Amniotic stem cell (primary cell): ENCODE data around the gene PNISR.
"Not testable (repeated sequence)": the region's sequence is repeated elsewhere in the genome, so short reads cannot be mapped to it uniquely, and the experiment has no call there.

Experiments
- DNase-seq: peaks from one replicate; lab custom pipeline; 2025; lab: John Stamatoyannopoulos, UW

The PNISR gene

GRCh38 chr6:99424761-99425646 is at the start of gene PNISR:
Gene PNISR, minus strand, starts transcription at chr6:99425308. Its CDS starts 10,649 bp downstream, at chr6:99414659.
- peak; percentile 94 for DNase-seq

GRCh38 chr6:99473730-99474129 is 48.6 kb upstream of the PNISR start:
- DNase-seq: no peak

DNA sequence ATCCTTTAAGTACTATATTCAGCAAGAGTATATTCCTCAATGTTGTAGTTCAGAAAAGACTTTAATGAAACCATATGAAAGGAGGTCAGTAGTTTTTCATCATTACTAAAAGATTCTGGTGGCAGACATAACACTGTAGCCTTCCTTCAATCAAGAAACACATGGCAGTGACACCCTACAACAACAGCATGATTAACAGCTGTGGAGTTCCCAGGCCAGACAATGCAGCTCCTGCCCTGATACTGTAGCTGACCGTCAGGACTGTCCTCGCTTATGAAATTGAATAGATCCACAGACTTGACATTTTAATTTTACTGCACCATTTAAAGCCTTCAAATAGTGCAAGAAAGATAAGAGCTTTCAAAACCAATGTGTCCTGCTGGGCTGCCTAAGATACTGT is 46.5 kb upstream of the PNISR start:
- no peak for DNase-seq

- no peak for DNase-seq
These were observed 42.5 kb upstream of the PNISR start for GRCh38 chr6:99467509-99468106.

GRCh38 chr6:99459133-99459532 is 34.0 kb upstream of the PNISR start:
- DNase-seq: not testable (repeated sequence)

- no peak for DNase-seq
These were observed 33.2 kb upstream of the PNISR start for GRCh38 chr6:99458319-99458718.

- DNase-seq: no peak
These were observed 21.0 kb upstream of the PNISR start for GRCh38 chr6:99446076-99446475.

- no peak for DNase-seq
These were observed 9.8 kb upstream of the PNISR start for GRCh38 chr6:99434702-99435530.

- DNase-seq: no peak
These were observed 7.8 kb upstream of the PNISR start for GRCh38 chr6:99432877-99433276.

DNA sequence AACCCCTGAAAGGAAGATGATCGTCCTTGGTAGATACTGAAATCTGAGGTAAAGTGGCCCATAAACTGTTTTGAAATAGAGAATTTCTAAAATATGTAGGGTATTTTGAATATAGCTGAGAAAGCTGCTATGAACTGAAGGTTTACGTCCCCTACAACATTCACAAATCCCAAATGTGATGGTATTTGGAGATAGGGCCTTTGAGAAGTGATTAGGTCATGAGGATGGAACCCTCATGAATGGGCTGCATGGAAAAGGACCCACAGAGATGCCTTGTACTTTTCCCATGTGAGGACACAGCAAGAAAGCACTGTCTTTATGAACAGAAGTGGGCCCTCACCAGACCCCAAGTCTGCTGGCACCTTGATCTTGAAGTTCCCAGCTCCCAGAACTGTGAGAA is 6.8 kb upstream of the PNISR start:
- DNase-seq: no peak

DNA sequence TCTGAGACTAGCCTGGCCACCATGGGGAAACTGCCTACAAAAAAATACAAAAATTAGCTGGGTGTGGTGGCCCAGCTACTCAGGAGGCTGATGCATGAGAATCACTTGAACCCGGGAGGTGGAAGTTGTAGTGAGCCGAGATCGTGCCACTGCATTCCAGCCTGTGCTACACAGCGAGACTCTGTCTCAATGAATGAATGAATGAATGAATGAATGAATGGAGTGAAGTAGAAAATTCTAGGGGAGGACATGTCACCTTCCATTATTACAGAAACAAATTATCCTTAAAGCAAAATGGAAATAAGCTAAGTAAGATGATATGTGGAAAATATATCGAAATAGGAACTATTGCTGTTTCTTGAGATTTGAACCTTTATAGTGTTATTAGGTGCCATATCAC is 2.9 kb upstream of the PNISR start:
- DNase-seq: no peak

GRCh38 chr6:99426451-99426757 is 1.3 kb upstream of the PNISR start:
- no peak for DNase-seq

DNA sequence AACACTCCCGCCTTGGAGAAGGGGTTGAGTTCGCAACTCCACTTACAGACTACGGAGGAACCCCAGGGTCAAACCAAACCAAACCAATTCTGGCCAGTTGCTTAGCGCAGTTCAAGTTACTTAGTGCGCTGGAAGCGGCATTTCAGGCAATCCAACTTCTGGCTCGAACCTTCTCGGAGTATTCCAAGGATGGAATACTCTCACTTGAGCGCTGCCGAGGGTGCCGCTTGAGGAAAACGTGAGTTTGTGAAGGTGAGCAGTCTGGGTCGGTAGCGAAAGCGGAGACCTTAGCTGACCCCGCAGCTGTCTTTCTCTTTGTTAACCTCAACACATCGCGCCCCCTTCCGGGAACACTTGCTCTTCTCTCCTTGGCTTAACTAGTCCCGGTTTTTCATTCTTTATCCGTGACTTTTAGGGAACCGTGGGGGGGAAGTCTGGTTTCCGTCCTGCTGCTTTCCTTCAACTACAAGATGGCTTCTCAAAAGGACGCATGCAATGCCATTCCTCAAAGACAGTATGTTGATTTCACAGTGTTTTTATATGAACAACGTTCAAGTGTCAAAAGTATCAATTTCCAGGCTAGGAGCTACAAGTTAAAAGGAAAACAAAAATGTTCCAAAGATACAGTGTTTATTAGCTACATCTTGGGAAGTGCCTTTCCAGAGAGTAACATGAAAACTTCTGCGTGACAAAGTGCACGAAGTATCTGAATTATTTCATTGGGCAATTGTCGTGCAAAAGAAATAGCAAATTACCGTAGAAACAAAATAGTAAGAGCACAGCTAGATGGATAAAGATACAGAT is 741 bp upstream of the PNISR start:
- peak; percentile 46 for DNase-seq

GRCh38 chr6:99424022-99424421 is 1.1 kb downstream of the PNISR start:
- no peak for DNase-seq

- no peak for DNase-seq
These were observed 2.2 kb downstream of the PNISR start for GRCh38 chr6:99422912-99423311.

DNA sequence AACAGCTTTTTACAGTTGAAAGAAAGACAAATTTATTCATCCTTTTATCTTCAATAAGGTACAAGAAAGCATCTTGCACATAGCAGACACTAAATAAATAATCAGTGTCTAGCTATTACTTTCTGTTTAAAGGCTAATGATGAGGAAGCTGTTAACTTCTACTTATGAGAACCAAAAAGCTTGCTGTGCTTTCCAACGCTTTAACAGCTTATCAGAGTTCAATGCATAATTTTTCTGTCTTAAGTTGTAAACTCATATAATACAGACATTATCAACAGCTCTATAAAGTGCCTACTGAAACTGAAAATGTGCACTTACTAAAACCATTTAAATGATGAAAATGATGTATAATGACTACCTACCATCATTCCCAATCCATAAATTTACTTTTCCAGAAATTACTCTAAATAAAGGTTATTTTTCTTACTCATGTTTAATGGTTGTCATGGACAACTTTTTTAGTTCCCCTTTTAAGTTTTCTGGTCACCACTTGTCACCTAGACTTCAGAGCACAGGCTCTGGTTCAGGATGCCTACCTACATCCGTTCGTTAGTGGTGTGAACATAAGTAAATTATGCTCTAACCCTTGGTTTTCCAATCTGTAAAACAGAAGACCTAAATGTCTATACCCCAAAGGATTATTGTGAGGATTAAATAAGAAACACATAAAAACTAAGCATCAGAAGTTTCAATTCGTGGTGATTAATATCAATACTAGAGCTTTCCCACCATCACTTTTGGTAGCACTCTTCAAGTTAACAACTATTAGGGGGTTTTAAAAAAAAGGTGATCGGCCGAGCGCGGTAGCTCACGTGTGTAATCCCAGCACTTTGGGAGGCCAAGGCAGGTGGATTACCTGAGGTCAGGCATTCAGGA is 8.0 kb downstream of the PNISR start:
- no peak for DNase-seq

- no peak for DNase-seq
These were observed 8.9 kb downstream of the PNISR start for GRCh38 chr6:99416226-99416625.

DNA sequence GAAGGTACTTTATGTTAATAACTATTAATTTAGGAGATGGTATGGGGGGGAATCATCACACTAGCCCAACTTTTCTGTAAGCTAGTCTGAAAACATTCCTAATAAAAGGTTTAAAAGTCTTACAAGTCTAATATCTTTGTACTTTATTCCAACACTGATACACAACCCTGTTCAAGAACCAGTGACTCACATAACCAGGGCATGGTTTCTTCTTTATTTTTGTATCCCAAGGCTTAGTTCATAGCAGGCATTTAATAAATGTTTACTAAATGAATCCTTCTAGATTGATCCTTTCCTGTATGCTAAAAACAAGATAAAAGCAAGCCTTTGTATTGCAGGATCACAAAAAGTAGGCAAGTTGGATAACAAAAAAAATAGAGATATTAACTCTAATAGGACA is 9.7 kb downstream of the PNISR start:
- no peak for DNase-seq

DNA sequence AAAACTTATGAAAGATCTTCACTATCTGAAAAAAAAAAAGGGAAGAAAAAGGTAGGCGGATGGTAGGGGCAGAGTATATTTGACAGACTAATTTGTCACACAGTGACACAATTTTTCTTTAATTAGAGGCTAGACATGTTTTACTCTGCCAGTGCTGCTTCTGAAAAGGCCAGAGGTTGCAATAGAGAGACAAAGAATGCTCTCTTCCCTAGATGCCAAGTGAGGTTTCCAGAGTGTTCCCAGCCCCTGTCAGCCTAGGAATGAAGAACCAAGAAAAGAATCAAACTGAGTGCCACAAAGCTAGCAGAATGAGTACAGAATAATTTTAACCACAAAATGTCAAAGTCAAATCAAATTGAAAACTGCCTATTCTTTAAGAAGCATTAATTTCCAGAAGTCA is 13.0 kb downstream of the PNISR start:
- no peak for DNase-seq

GRCh38 chr6:99409672-99410071 is 15.4 kb downstream of the PNISR start:
- no peak for DNase-seq

- no peak for DNase-seq
These were observed 18.0 kb downstream of the PNISR start for GRCh38 chr6:99407076-99407475.
